ENCODE measurements around the gene FOXJ3. TPM values are rescaled to one million over a fixed set of nuclear protein-coding genes. Genes with fewer than 3 reads are reported as not detected.

FOXJ3 gene
- total and polyA plus RNA-seq, 2 of the 8 experiments (the other 6 are each of a cell fraction or from before 2014, with no cell fraction given) = 48.6 to 51.9 TPM

DNA sequence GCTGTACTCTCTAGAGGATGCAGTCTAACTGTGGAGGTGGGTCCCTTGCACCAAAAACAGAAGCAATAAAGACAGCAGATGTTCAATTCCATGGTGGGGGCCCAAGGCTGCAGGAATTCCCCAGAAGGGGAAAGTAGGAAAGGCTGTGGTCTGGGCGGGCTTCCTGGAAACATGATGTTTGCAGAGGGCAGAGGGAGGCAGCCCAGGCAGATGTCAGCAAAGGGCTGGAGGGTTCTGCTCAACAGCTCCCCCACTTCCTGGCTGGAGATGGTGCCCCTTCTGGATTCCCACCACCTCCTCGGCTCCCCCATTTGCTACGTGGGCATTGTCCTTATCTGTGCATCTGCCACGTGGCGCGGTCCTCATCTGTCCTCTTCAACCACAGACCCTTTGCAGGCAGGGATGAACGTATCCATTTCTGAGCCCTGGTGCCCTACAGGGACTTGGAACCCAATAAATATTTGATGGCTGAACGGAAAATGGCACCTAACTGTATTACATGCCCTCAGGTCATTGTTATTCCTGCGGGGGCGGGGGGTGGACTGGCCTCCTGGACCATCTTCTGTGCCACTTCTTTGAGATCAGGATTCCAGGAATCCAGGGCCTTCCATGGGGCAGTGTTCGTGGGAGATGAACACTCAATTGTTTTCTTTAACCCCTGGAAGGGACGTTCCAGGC lies 190.2 kb downstream of the FOXJ3 start:
- no peak overlapping the region for H3K23ac ChIP-seq (ENCODE audit: insufficient read length)
- no peak overlapping the region for H3K56ac ChIP-seq (replicated peaks; ENCODE audit: insufficient read length, low read depth, low read length)
- H4K8ac ChIP-seq (ENCODE audit: extremely low read depth, insufficient read depth, low read length) = no peak overlapping the region; the same call in 1 of the 2 replicates
- no peak overlapping the region for H3K4me2 ChIP-seq (ENCODE audit: insufficient read depth in 1 of 2, low read depth in 2 of 2, low read length in 2 of 2)
- no peak overlapping the region for H3K14ac ChIP-seq (ENCODE audit: insufficient read length)
- TF ChIP-seq SUZ12 (IDR thresholded peaks at IDR 0.05; ENCODE audit: low read length) = no peak
- TF ChIP-seq, protein P1, sequence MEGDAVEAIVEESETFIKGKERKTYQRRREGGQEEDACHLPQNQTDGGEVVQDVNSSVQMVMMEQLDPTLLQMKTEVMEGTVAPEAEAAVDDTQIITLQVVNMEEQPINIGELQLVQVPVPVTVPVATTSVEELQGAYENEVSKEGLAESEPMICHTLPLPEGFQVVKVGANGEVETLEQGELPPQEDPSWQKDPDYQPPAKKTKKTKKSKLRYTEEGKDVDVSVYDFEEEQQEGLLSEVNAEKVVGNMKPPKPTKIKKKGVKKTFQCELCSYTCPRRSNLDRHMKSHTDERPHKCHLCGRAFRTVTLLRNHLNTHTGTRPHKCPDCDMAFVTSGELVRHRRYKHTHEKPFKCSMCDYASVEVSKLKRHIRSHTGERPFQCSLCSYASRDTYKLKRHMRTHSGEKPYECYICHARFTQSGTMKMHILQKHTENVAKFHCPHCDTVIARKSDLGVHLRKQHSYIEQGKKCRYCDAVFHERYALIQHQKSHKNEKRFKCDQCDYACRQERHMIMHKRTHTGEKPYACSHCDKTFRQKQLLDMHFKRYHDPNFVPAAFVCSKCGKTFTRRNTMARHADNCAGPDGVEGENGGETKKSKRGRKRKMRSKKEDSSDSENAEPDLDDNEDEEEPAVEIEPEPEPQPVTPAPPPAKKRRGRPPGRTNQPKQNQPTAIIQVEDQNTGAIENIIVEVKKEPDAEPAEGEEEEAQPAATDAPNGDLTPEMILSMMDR (IDR thresholded peaks at IDR 0.05; ENCODE audit: control extremely low read depth in 1 of 3, insufficient read depth in 1 of 3, low read depth in 1 of 3, low read length in 3 of 3) = peak in 1 of 3 experiments; percentile 2; a peak in 1 of 4 replicates
- no peak overlapping the region for H3K9ac ChIP-seq (replicated peaks in 1 of 4; ENCODE audit: extremely low read depth in 1 of 4, low read depth in 3 of 4, low read length in 3 of 4)
- no peak overlapping the region for H3K27ac ChIP-seq (ENCODE audit: low read depth, low read length)
- no peak overlapping the region for H2BK120ac ChIP-seq (replicated peaks; ENCODE audit: low read depth, low read length)
- H3K27me3 ChIP-seq (replicated peaks in 1 of 4; ENCODE audit: control insufficient read depth in 3 of 4, extremely low read depth in 1 of 4, insufficient read depth in 3 of 4, low read length in 3 of 4) = no peaks in the 10 kb centered on the region; a peak in 2 of 7 replicates
- no peak overlapping the region for H3K4ac ChIP-seq (replicated peaks; ENCODE audit: insufficient read length, low read depth, low read length)
- peak overlapping the region; percentile 23; the same call in 1 of the 2 replicates for H2BK15ac ChIP-seq (ENCODE audit: low read length)
- H3K36me3 ChIP-seq (ENCODE audit: control insufficient read depth in 2 of 4, insufficient read depth in 4 of 4, low read length in 3 of 4) = no peaks in the 10 kb centered on the region
- no peaks in the 10 kb centered on the region; the same call in 1 of the 2 replicates for H3K23me2 ChIP-seq (ENCODE audit: low read depth, low read length)
- H2AFZ ChIP-seq (ENCODE audit: low read length) = no peak overlapping the region
- ChIA-PET POLR2A (ENCODE audit: partially characterized antibody) (no interaction called here), CTCF (ENCODE audit: partially characterized antibody) (interaction anchor here (0.5 to 7.8 kb wide), 6 partner anchors 10 to 882 kb away, joined by 3 to 77 read pairs (median 4); no protein-coding TSS in a partner anchor)
- 85% methylated on average over 12 of the region's 12 CpGs; no CpG with 5 or more reads in 1 of the 2 experiments for WGBS, 2 experiments (ENCODE audit: extremely low coverage in 1 of 2, insufficient coverage in 1 of 2, insufficient read length in 1 of 2, insufficient replicate concordance in 2 of 2, low coverage in 1 of 2, low lambda C conversion rate in 2 of 2, missing lambda C conversion rate in 1 of 2)
- no peak overlapping the region for H2BK20ac ChIP-seq (ENCODE audit: low read length)
- H4K5ac ChIP-seq (ENCODE audit: insufficient read length, low read depth, low read length) = no peak overlapping the region
- no peak overlapping the region for H3K18ac ChIP-seq (ENCODE audit: extremely low read depth, low read length)
- H2BK12ac ChIP-seq (ENCODE audit: low read depth, low read length) = no peak overlapping the region
- H2BK5ac ChIP-seq (ENCODE audit: low read depth, low read length) = no peak overlapping the region
- H2AK5ac ChIP-seq (ENCODE audit: low read depth, low read length) = no peak overlapping the region
- no peaks in the 10 kb centered on the region for H3K4me1 ChIP-seq (replicated peaks in 1 of 4; ENCODE audit: control insufficient read depth in 3 of 4, insufficient read depth in 4 of 4, low read length in 3 of 4)
- H4K20me1 ChIP-seq (replicated peaks in 1 of 2; ENCODE audit: control insufficient read depth in 1 of 2, insufficient read depth in 2 of 2, low read length in 2 of 2) = peaks cover 0 to 2% of the 10 kb centered on the region in 2 experiments
- no peaks in the 10 kb centered on the region for H3K9me3 ChIP-seq (ENCODE audit: insufficient read depth in 2 of 2, low read depth in 1 of 2, low read length in 1 of 2)
- peak in 1 of 2 experiments; percentile 43 for DNase-seq (ENCODE audit: low read depth in 1 of 2, low spot score in 2 of 2)
- H3K79me2 ChIP-seq (ENCODE audit: control insufficient read depth in 1 of 2, insufficient read depth in 2 of 2, low read length in 2 of 2) = no peaks in the 10 kb centered on the region
- FAIRE-seq = no peak
- H3K4me3 ChIP-seq (ENCODE audit: extremely low read depth in 1 of 4, insufficient read depth in 2 of 4, low read depth in 3 of 4, low read length in 4 of 4) = no peak overlapping the region
- H3K79me1 ChIP-seq (ENCODE audit: low read depth, low read length) = no peaks in the 10 kb centered on the region
- no peak overlapping the region for H4K91ac ChIP-seq (replicated peaks; ENCODE audit: insufficient read length, low read length)

All from H1 (cell line).